HG03571 (cell line): ENCODE data around the gene RASGRF2.

Source experiments
- ATAC-seq: cut with Tn5 transposase; IDR thresholded peaks from one replicate; pipeline ENCODE4 v1.9.1; 2021; ENCODE audit not compliant: unreplicated experiment

RASGRF2 gene

DNA sequence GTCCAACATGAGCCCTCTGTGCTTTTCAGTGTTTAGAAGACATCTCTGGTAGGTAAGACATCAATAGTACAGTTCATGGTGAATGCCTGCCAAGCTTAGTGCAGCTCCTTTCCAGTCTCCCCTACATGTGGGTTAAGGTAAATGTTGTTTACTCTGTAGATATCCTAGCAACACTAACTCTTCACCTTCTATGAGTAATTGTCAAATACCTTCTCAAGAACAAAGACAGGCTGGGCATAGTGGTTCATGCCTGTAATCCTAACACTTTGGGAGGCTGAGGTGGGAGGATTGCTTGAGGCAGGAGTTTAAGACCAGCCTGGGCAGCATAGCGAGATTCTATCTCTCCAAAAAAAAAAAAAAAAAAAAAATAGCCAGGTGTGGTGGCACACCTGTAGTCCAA is 18.7 kb upstream of the RASGRF2 start:
- ATAC-seq, result no peak

DNA sequence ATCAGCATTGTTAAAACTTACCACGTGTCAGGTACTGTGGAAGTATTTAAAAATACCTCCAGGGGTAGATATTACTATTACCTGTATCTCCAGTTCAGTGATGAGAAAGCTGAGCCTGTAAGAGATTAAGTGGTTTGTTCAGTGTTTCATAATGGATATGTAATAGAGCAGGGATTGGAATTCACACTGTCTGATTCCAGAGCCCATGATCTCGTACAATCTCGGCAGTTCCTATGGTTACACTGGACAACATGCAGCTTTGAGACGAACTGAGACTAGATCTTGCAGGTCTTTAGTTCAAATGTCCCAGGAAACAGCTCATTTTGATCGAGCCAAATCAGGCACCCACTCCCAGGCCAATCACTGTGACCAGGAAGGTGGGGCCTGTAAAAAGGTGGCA is 8.8 kb upstream of the RASGRF2 start:
- no peak for ATAC-seq

DNA sequence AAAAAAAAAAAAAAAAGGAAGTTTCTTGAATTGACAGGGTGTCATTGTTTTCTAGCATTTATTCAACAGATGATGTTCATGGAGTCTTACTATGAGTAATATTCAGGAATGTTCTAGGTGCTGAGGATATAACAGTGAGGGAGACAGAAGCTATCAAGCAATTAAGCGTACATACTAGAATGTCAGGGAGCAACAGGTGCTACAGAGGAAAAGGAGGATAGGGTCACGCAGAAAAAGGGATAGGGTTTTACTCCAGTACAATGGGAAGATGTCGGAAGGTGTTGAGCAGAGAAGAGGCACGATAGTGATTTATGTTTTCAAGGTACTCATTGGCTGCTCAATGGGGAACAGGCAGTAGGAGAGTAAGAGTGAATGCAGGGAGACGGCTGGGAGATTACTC is 6.6 kb upstream of the RASGRF2 start:
- ATAC-seq, result no peak

DNA sequence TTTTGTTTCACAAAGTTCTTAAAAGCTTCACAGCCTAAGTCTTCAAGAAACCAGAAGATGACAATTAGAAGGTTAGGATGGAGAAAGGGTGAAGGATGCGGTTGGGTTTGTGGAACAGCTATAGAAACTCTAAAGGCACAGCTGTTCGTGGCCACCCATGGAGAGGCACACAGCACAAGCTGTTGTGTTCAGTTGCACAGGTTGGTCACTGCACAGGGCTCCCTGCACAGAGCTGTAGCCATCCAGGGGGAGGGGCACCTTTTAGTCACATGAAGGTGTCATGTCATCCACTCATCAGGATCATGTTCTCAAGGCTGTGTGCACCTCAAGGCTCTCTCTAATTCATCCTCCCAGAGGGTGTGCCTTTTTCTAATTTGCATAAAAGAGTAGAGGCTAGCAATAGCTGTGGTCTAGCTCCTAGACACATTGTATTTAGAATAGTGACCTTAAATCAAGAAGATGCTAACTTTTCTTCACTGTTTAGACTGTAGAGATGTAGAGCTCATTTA is 5.0 kb upstream of the RASGRF2 start:
- ATAC-seq, result no peak

DNA sequence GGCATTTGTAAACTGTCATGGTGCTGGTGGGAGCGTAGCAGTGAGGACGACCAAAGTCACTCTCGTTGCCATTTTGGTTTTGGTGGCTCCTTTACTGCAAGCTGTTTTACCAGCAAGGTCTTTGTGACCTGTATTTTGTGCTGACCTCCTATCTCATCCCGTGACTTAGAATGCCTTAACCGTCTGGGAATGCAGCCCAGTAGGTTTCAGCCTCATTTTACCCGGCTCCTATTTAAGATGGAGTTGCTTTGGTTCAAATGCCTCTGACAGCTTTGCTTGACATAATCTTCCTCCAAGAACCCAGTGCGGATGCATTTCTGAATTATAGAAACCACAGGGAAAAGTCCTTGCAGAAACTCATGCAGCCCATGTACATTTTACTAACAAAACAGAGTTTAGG is 3.9 kb upstream of the RASGRF2 start:
- ATAC-seq, result no peak

DNA sequence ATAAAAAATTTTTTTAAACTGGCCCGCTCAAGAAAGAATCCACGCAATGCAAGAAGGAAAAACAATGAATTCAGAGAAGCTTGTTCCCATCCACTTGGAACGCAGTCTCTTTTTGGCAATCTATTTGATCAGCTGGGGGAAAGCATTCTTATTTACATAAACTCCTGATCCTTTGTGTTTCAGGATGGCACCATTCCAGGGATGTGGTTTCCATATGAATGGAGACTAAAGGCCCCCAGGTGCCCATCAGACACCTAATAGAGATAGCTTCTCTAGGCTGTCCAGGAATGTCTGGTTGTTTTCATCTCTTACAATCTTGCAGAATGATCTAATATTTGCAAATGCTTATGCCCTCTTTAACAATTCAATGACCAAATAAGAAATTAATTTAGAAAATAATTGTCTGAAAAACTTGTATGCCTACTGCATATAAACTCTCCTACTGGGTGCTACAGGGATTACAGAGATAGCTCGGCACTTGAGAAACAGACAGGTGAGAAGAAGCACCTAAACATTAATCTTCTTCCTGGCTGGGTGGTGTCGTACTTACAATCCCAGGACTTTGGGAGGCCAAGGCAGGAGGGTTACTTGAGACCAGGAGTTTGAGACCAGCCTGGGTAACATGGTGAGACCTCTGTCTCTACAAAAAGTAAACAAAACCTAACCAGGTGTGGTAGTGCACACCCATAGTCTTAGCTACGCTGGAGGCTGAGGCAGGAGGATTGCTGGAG is 3.0 kb upstream of the RASGRF2 start:
- ATAC-seq, result no peak

DNA sequence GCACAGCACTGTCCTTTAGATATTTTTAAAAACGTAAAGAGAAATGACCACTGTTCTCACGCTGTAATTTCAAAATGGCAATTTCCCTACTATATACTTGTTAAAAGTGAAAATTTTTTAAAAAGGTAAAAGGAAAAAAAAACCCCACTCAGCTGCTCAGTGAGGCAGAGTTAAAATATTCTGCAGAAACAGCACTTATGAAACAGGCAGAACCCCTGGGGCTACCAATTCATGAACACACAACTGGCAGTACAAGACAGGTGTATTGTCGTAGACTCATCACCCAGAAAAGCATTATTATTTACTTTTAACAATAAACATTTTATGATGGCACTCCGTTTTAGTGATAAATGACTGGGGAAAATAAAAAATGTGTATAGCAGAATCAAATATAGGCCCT is 1.5 kb upstream of the RASGRF2 start:
- no peak for ATAC-seq

DNA sequence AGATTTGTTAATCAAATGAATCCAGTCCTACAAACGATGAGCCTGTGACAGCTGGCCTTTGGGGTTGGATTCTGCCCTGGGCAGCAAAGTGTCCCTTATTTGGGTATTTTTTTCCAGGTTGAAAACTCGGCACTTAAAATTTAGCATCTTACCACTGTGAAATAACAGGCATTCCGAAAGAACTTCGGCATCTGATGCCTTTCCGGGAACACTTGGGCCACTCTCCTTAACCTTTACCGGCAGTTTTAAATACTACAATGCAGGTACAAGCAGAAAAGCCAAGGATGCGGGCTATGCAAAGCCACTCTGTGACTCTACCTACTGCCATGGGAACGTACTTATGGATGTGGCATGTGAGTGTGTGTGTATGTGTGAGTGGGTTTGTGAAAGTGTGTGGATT is 1.0 kb upstream of the RASGRF2 start:
- no peak for ATAC-seq

DNA sequence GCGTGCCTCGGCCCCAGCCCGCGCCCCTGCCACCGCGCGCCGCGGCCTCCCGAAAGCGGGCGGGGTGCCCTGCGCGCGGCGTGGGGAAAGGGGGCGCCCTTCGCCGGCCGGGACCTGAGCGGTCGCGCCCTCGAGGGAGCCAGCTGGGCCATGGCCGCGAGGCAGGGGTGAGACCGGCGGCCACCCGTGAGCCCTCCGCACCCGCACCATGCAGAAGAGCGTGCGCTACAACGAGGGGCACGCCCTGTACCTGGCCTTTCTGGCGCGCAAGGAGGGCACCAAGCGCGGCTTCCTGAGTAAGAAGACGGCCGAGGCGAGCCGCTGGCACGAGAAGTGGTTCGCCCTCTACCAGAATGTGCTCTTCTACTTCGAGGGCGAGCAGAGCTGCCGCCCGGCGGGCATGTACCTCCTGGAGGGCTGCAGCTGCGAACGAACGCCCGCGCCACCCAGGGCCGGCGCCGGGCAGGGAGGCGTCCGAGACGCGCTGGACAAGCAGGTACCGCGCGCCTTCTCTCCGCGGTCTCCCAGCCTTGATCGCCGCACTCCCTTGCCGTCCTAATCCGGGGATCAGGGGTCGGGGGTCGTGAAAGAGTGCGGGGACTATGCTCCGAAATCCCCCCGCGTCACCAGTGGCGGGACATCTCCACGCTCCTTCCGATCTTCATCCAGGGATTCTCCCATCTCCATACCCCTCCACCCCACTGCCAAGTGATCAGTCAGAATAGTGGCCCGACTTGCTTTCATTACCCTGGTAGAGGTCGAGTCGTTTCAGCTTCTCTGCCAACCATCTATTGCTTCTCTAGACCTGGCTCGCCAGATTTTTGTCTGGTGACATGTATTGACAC is 590 bp downstream of the RASGRF2 start:
- ATAC-seq, result no peak

DNA sequence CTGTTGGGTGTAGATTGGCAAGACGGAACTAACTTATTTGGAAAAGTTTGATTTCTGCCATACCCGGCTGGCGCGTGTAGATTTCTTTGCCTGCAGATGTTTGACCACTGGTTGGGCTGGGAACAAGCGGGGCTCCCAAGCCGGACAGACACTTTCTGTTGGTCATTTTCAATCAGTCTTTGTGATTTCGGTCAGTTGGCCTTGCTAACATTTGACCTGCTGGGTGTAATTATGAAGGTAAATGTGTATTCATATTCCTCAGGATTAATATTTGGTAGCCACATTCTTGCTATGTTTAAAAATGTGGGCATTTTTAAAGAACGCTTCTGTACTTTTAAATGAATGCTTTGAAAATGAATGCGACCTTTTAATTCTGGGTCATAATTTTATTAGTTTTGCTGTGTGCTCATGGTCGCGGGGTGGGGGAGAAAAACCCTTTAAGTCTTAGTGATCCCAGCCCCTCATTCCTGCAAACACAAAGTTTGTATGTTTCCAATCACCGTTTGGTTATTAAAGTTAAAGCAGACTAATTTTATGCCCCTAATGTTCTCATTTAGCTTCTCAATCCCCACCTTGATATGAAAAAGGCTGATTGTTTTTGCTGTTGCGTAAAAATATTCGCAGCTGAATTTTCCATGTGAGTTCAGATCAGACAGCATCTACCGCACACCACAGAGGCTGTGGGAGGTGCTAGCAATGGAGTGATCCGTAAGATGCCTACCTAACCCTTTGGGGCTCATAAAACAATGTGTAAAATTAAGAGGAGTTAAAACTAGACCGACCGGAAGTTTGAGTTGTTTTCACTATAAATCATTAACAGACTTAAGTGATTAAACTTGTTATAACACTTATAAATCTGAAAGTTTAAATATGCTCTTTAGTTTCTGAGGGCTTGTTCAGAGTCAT is 1.5 kb downstream of the RASGRF2 start:
- ATAC-seq, result no peak

DNA sequence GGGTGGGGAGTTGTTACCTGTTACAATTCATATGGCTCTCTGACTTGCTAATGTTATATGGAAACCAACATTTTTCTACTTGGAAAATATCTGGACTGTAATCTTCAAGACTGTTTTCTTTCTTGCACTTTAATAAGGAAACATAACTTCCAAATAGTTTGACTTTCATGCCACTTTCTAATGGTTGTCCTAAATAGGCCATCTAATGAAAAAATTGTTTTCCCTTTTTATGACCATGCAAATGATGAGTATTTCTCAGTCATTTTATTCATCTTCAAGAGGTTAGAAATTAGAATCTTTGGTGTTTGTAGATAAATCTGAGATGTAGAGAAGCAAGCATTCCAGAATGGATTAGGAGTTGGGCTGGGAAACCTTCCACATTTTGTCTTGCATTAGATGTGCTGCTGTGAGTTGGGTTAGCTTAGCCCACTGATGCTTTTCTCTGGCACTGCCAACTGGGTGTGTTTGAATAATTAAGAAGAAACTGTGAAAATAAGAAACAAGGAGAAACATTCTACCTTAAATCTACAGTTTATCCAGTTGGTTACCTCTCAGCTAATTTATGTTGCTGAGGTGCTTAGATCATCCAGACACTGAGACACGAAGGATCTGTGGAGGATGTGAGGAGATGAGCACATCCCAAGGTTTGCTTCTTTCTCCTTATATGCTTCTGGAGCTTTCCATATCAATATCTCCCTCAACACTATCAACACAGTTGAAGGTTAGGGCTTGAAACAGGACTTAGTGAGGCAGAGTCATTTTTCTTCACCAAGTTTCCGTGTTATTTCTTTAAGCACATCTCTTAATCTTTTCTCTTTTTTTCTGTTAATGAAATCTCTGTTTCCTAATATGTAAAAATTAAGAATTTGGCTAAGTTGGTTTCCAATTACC is 2.7 kb downstream of the RASGRF2 start:
- ATAC-seq, result no peak

DNA sequence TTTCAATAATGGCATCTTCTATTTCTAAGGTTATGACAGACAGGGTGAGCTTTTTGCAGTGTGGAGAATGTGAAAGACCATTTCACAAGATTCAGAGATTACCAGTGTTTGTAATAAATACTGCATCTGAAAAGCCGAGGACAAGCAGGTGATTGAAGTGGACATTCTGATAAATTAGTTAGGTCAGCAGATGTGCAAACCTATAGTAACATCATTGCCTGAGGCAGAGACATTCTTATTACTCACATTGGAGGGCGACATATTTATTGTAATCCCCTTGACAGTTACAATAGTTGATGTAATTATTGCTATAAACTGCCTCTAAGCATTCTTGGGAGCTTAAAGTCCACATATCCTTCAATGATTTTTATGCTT is 3.3 kb downstream of the RASGRF2 start:
- ATAC-seq, result no peak

DNA sequence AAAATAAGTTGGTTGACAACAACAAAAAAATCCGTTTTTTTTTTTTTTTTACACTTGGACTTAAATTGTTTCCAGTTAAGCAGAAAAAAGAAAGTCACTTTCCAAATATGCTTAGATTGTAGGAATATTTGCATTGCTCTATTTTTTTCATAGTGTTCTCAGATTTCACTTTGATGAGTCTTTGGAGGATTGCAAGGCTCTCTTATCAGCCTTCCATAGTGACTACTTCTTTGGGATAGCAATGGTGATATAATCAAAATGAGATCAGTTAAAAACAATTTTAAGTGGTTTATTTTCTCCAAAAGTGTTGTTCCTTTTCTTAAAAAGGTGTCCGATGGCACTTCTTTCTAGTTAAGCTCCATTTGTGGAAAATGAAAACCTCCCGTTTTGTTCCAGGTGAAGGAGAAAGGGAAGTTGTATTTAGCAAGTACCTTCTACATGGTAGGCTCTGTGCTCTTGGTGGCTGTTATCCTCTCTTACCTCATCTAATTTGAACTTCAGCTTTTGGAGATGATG is 3.9 kb downstream of the RASGRF2 start:
- ATAC-seq, result no peak

DNA sequence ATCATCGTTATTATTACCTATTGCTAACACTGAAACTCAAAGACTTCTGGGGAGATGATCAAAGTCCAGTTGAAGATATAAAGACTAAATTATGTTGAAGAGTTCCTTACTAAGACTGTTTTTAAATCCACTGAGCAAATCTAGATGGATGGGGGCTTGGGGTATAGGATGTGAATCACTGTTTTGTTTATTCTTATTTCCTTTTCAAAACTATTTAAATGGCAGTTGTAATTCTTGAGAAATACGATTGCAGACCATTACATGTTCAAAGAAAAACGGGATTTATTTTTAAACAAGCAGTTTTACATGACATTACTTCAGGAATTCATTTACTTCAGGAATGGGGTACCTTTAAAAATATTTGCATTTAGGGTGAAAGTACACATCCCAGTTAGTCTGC is 4.3 kb downstream of the RASGRF2 start:
- ATAC-seq, result no peak

DNA sequence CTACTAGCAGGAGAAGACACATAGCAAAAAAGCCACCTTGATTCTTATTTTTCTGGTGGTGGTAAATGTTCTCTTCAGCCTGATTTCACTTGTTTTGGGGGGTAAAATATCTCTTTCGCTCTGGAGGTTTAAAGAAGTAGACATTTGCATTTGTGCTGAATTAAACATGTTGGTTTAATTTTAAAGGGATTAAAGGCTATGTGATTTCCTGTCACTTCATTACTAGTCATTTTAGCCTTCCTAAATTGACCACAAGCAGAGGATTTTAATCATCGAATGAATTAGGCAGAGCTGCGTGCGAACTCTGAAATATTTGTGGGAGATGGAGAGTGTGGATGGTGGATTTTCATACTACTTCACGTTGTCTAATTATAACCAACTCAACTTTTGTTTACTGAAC is 4.8 kb downstream of the RASGRF2 start:
- no peak for ATAC-seq

DNA sequence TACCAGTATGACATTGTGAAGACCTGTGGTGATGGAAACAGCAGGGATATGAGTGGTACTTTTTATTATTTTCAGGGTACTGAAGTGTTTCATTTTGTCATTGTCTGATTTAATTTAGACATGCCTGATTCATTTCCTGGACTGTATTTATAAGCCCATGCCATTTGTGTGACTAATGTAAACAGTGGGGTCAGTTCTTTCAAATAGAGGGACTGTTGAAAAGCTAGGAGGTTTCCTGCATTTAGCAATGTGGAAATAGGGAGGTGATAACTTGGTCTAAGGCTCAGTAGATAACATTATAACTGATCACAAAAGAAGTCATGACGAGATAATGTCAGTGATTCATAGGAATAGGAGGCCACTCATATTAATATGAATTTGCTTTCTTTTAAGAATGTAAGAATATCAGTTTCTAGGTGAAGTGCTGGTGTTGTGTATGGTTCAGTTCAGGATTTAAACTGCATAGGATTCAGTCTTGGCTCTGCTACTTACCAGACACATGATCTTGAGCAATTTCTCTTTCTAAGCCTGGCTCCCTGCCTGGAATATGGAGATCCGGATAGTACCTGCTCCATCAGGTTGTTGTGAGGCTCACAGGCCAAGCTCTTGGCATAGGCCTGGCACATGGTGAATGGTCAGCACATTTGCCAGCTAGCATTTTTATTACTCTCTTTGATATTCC is 7.5 kb downstream of the RASGRF2 start:
- no peak for ATAC-seq

DNA sequence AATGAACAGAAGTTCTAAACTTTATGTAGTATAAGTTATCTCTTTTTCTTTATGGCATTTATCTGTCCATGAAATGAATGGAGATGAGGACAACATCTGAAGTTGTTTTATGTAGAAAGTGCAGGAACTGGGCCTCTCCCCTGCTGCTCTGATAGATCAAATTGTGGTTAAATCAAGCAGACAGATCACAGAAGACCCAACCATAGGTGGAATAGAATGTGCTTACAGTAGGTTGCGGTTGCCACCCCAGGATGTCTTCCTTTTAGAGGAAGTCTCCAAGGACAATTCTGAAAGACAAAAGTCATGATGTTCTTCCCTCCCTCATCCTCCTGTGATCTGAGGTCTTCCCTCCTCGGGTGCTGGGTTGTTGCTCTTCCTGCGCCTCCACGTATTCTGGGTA is 12.9 kb downstream of the RASGRF2 start:
- no peak for ATAC-seq

DNA sequence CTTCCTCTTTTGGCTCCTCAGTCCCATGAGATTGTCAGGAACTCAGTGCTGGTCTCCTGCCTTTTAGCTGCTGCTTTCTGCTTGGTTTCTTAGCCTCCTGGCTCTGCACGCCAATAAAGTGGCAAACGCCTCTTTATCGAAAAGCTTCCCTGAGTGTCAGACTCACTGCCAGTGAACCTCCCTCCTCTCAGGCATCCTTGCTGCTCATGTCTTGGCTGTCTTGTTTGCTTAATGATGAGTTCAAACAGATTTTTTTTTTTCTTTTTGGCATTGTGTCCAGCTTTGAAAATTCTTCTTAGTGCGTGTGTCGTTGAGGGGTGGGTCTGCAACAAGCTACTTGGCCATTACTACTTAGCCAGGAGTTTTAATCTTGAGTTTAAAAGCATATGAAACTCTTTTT is 14.9 kb downstream of the RASGRF2 start:
- no peak for ATAC-seq

DNA sequence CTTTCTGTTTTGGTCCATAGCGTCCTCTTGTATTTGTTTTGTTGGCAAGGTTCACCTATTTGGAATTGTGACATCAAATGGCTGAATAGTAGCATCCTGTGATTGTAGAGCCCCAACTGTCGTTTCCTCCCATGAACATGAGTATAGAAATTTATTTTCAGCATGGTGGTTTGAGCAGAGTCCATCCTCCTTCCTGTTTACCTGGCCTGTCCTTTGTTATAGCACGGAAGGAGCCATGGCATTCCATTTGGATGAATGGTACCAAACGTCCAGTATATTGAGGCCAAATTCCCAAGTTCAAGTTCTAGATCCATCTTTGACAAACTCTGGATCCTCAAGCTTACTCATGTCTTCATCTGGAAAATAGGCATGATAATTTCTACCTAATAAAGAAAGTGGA is 16.8 kb downstream of the RASGRF2 start:
- no peak for ATAC-seq

DNA sequence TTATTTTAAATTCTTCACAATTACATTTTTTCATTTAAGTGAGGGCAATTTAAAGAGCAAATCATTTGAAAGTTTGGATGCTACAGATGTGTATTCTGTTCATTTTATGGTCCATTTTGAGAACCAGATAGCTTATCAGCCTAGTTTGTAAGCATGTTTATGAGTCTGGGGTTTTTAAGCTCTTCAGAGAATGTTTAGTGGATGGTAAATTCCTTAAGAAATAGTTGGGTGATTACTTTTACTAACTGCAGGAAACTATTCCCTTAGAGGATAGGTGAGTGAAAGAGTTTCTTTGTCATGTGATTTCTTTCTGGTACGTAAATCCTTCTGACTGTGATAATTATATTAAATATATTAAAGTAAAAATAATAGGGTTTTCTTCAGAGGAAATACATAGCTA is 17.6 kb downstream of the RASGRF2 start:
- ATAC-seq, result no peak
